HepG2 (cell line): Measurements from ENCODE around the gene RAB23. TPM values are rescaled to one million over a fixed set of nuclear protein-coding genes. Genes with fewer than 3 reads are reported as not detected.

Experiments used
- ARNT ChIP-seq: fragments of 450-650 bp; IDR thresholded peaks from 2 replicates; pipeline ENCODE4 v1.6.1; 2017
- ASH2L ChIP-seq: fragments of 300-600, 200-600 bp; sonication (generic); IDR thresholded peaks from 2 replicates; pipeline ENCODE4 v1.7.0; 2017; ENCODE audit warnings: low read depth, mild to moderate bottlenecking, moderate library complexity, mixed read lengths, low read length; ENCODE audit not compliant: insufficient read length
- ATF7 ChIP-seq, 2 experiments: fragments of 450-650 bp in 1 of 2; sonication (generic) in 1 of 2; formaldehyde crosslinking in 1 of 2; IDR thresholded peaks; 2 replicates each; pipeline versions ENCODE4 v1.4.0 to v1.6.1; 2016 to 2020; ENCODE audit warnings: antibody characterized with exemption in 1 of 2, mild to moderate bottlenecking in 1 of 2, missing genetic modification reagents in 1 of 2
- CHCHD3 ChIP-seq: sonication (generic); formaldehyde crosslinking; IDR thresholded peaks from 2 replicates; pipeline ENCODE4 v1.8.0; 2022; ENCODE audit warnings: mild to moderate bottlenecking, missing genetic modification reagents, moderate library complexity
- DMAP1 ChIP-seq: IDR thresholded peaks from 2 replicates; pipeline ENCODE4 v1.6.1; 2016
- GTF3A ChIP-seq: sonication (generic); formaldehyde crosslinking; conservative IDR thresholded peaks from 2 replicates; pipeline ENCODE4 v1.4.0; 2020; ENCODE audit warnings: mild to moderate bottlenecking, missing genetic modification reagents
- HDAC6 ChIP-seq: fragments of 200-600 bp; sonication (generic); IDR thresholded peaks from 2 replicates; pipeline ENCODE4 v1.7.0; 2017; ENCODE audit warnings: mild to moderate bottlenecking, antibody characterized with exemption, low read length, low read depth
- NFE2L2 ChIP-seq: fragments of 150-350 bp; IDR thresholded peaks from 2 replicates; pipeline ENCODE4 v1.6.1; 2014; ENCODE audit warnings: low read length
- POLR2A ChIP-seq, 2 experiments: IDR thresholded peaks; 2 replicates each; pipeline ENCODE4 v1.6.1; 2011; ENCODE audit warnings: low read depth in 2 of 2, low read length in 2 of 2, mild to moderate bottlenecking in 1 of 2, moderate library complexity in 1 of 2; ENCODE audit not compliant: insufficient read depth in 1 of 2
- STAG1 ChIP-seq: sonication (generic); formaldehyde crosslinking; IDR thresholded peaks from 2 replicates; pipeline ENCODE4 v1.4.0; 2020; ENCODE audit warnings: missing genetic modification reagents
- SYNCRIP ChIP-seq: fragments of 200-400 bp; formaldehyde crosslinking; IDR thresholded peaks from 2 replicates; pipeline ENCODE4 v1.6.1; 2018; ENCODE audit warnings: mild to moderate bottlenecking, low read depth, low read length; ENCODE audit not compliant: insufficient read depth
- polyA plus RNA-seq, 8 experiments: library from polyadenylated mRNA; depleted of rRNA in 3 of 8; stranded (reverse) in 7 of 8; unstranded in 1 of 8; fragments of >200 nt; fragmentation: Illumina TruSeq in 4 of 8; extraction: Trizol in 4 of 8; gene quantifications; 2 replicates each; pipeline versions ENCODE4 v1.2.1 to v1.2.3, GENCODE V29; 2011 to 2016; ENCODE audit warnings: low read depth in 4 of 8, missing spikeins in 1 of 8, mixed read lengths in 1 of 8; ENCODE audit not compliant: insufficient read depth in 1 of 8
- total RNA-seq, 5 experiments: library from RNA; depleted of rRNA; stranded (reverse); fragments of >200 nt; fragmentation: Illumina TruSeq; extraction: Trizol; gene quantifications; 2 replicates each; pipeline ENCODE4 v1.2.3, GENCODE V29; 2016; ENCODE audit warnings: low read depth in 1 of 5
- TF ChIP-seq, protein P1 (sequence below): sonication (generic); formaldehyde crosslinking; IDR thresholded peaks from 2 replicates; pipeline ENCODE4 v1.4.0; 2020; ENCODE audit warnings: missing genetic modification reagents
- TF ChIP-seq, protein P2 (sequence below): sonication (generic); formaldehyde crosslinking; IDR thresholded peaks from 2 replicates; pipeline ENCODE4 v1.5.1; 2020; ENCODE audit warnings: missing genetic modification reagents, mild to moderate bottlenecking, borderline replicate concordance
- TF ChIP-seq, protein P3 (sequence below): sonication (generic); formaldehyde crosslinking; IDR thresholded peaks from 2 replicates; pipeline ENCODE4 v1.5.0; 2020; ENCODE audit warnings: mild to moderate bottlenecking, missing genetic modification reagents, borderline replicate concordance

The RAB23 gene
- total and polyA plus RNA-seq, 2 of the 13 experiments (the other 11 are each of a cell fraction or from before 2014, with no cell fraction given): 5.5 to 16.4 TPM

DNA sequence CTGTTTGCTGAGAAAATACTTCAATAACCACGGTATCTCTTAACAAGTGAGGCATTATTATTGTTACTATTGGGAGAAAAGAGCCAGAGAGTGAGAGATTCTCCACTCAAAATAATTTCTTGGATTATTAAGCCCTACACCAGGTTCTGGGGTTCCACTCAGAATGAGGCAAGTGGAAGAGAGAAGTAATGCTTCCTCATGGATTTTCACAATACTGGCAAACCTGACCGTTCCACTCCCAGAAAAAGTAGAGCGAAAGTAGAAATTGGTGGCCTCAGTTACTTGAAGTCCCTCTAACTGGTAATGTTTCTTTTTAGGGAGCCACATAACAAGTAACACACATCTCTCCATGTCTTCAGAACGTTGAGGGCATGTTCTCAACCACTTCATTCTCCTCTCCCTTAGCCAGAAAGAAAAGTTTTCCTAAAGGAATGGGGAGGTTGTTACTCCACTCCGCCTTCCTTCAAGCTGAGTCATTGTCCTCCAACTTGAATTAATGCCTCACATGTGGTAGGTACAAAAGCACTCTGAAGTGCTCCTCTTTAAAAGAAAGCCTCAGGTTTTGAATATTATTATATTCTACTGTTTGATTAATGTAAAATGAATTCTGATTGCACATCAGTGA lies 48.1 kb downstream of the RAB23 start (continued):
- TF ChIP-seq, protein P1, sequence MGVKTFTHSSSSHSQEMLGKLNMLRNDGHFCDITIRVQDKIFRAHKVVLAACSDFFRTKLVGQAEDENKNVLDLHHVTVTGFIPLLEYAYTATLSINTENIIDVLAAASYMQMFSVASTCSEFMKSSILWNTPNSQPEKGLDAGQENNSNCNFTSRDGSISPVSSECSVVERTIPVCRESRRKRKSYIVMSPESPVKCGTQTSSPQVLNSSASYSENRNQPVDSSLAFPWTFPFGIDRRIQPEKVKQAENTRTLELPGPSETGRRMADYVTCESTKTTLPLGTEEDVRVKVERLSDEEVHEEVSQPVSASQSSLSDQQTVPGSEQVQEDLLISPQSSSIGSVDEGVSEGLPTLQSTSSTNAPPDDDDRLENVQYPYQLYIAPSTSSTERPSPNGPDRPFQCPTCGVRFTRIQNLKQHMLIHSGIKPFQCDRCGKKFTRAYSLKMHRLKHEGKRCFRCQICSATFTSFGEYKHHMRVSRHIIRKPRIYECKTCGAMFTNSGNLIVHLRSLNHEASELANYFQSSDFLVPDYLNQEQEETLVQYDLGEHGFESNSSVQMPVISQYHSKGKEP (CRISPR knock-in tag): no peak
- TF ChIP-seq GTF3A: no peak
- no peak for TF ChIP-seq SYNCRIP
- TF ChIP-seq, protein P2, sequence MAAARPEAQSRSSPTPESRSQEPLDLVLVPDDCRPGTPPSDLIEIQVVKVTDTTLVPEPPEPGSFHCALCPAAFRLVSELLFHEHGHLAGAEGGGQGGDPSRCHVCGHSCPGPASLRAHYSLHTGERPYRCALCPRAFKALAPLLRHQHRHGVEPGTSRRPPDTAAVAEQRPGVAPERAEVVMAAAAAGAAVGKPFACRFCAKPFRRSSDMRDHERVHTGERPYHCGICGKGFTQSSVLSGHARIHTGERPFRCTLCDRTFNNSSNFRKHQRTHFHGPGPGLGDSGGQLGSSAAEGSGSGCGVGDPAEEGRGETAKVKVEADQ: peak; percentile 20; the same call in 1 of the 2 replicates
- TF ChIP-seq DMAP1: peak; percentile 39; the same call in 1 of the 2 replicates
- no peak for TF ChIP-seq HDAC6
- TF ChIP-seq ASH2L: peak; percentile 46
- peak in 1 of 2 experiments; percentile 55; a peak in 1 of 4 replicates for TF ChIP-seq POLR2A (IDR thresholded peaks at IDR 0.05; ENCODE audit: insufficient read depth in 1 of 2, low read depth in 2 of 2, low read length in 2 of 2)
- no peak for TF ChIP-seq ATF7 (IDR thresholded peaks at IDR 0.05)
- TF ChIP-seq ATF7 (CRISPR knock-in tag; IDR thresholded peaks at IDR 0.05): no peak
- TF ChIP-seq, protein P3, sequence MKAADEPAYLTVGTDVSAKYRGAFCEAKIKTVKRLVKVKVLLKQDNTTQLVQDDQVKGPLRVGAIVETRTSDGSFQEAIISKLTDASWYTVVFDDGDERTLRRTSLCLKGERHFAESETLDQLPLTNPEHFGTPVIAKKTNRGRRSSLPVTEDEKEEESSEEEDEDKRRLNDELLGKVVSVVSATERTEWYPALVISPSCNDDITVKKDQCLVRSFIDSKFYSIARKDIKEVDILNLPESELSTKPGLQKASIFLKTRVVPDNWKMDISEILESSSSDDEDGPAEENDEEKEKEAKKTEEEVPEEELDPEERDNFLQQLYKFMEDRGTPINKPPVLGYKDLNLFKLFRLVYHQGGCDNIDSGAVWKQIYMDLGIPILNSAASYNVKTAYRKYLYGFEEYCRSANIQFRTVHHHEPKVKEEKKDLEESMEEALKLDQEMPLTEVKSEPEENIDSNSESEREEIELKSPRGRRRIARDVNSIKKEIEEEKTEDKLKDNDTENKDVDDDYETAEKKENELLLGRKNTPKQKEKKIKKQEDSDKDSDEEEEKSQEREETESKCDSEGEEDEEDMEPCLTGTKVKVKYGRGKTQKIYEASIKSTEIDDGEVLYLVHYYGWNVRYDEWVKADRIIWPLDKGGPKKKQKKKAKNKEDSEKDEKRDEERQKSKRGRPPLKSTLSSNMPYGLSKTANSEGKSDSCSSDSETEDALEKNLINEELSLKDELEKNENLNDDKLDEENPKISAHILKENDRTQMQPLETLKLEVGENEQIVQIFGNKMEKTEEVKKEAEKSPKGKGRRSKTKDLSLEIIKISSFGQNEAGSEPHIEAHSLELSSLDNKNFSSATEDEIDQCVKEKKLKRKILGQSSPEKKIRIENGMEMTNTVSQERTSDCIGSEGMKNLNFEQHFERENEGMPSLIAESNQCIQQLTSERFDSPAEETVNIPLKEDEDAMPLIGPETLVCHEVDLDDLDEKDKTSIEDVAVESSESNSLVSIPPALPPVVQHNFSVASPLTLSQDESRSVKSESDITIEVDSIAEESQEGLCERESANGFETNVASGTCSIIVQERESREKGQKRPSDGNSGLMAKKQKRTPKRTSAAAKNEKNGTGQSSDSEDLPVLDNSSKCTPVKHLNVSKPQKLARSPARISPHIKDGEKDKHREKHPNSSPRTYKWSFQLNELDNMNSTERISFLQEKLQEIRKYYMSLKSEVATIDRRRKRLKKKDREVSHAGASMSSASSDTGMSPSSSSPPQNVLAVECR (CRISPR knock-in tag): no peak
- no peak for TF ChIP-seq ARNT
- TF ChIP-seq NFE2L2: peak; percentile 91
- TF ChIP-seq STAG1: no peak
- no peak for TF ChIP-seq CHCHD3 (CRISPR knock-in tag)
